ENCODE results near the gene ITGB5.

Gene ITGB5

DNA sequence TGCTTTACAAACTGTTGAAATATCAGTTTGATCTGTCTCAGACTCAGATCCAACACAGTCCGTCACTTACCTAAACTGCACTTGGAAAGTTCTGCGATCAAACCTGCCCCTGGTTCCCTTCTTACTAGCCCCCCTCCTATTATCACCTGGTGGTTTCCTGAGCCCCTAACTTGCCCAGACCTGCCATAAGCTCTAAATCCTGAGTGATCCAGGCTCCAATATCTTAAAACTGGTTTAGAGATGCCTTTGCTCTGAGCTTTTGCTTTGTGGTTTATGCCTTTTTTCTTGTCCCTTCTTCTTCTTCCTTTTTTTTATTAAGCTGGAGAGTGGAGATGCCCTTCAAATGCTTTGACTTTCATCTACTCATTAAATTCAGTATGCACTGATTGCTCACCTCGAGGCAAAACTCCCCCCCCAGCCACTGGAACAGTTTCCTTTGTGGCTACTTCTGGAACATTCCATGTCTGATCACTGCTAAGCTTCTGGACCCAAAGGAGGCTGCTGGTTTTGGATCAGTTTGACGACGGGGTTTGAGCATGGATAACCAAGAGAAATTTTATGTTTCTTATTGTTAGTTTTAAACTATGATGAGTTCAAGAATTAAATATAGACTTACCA is 3.5 kb upstream of the ITGB5 start:
- no peak for DNase-seq

DNA sequence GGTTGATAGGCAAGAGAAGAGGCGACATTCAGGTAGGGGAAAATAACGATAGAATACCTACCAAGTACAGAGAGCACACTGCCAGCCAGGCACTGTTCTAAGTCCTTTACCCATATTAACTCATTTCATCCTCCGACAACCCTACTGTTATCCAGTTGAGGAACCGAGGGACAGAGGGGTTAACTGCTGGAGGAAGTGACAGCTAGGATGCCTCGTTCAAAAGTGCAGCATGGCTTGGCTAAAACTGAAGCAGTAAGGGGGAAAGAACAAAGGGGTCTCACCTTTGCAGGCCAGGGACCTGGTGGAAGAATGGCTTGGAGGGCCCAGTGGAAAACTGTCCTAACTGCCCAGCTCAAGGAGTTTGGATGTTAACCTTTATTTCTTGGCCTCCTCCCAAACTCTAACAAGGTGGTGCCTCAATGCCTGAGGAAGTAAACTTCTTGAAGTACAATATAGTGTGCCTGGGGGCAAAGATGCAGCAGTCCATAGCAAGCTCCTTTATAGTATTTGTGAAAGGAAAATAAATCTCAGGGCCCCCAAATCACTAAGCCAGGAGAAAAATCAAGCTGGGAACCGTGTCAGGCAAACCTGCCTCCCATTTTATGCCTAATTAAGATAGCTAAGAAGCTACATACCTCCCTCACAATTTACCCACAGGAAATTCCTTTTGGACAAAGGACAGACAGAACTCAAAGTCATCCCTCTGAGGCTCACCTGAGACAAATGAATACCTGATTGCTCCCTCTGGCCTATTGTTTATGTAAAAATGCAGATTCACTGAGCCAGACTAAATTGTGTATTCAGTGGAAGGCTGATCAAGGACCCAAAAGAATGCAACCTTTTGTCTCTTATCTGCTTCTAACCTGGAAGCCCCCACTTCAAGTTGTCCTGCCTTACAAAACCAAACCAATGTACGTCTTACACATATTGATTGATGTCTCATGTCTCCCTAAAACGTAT is 1.6 kb upstream of the ITGB5 start:
- DNase-seq = no peak

DNA sequence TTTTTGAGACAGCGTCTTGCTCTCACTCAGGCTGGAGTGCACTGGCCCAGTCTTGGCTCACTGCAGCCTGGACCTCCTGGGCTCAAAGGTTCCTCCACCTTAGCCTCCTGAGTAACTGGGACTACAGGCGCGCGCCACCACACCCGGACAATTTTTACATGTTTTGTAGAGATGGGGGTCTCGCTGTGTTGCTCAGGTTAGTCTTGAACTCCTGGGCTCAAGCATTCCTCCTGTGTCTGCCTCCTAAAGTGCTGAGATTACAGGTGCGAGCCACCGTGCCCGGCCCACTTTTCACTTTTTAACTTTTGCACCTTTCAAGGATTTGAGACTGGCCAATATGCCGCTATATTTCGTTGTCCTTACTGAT is 750 bp upstream of the ITGB5 start:
- no peak for DNase-seq

DNA sequence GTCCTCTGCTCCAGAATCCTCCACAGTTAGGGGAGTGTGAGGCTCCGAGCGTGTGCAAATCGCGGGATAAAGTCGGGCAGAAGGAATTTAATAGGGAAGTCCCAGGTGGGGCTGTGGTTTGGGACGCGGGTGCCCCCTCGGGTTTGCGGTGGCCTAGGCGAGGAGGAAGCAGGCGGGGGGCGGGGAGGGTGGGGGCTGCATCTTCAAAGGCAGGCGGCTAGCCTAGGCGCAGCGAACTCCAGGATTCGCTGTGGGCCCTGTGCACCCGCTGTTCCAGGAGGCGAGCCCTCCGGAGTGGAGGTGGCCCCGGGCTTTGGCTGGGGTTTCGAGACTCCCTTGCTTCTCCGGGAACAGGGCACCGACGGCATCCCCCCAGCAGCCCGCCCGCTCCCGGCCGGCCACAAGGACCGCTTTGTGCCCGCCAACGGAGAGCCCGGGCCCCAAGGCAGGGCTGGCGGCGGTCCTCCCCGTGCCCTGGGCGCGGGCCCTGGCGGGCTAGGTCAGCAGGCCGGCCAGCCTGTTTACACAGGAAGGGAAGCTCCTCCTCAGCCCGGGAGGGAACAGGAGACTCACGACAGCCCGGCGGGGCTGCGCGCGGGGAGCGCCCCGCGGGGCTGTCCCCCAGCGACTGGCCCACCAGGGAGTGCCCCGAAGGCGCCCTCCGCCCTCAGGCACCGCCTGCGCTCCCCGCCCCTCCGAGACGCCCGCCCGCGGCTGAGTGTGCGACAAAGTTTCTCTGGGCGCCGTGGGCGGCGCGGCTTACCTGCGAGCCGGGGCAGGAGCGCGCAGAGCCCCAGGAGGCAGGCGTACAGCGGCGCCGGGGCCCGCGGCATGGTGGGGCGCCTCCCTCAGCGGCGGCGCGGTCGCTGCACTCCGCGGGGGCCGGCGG is 753 bp downstream of the ITGB5 start:
- peak; percentile 37 for DNase-seq

DNA sequence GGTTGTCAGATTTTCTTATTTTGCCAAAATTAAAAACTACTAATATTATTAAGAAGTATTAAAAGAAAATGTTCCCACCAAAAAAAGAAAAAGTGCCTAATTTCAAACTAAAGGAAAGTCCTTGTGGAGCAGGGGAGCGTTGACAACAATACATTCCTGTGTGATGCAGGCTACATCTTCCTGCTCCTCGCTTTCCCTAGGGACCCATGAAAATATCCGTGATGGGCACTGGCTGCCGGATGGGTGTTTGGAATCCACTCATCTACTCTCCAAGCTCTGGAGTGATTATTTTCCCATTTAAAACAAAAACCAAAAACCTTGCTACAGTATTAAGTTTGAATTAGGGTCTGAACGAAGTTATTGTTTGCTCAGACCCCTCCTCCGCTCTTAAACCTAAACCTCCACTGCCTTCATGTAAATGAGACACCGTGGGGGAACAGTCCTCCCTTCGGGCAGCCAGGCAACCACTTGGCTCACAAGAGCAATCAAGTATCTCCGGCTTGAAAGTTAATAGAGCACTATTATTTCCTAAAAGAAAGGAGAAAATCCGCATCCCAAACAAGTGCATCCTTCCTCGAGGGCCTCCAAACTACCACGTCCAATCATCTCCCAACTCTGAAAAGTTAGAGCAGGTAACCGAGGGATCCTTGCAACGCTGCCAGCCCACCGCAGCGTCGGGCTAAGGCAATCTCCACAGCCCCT is 1.5 kb downstream of the ITGB5 start:
- no peak for DNase-seq

DNA sequence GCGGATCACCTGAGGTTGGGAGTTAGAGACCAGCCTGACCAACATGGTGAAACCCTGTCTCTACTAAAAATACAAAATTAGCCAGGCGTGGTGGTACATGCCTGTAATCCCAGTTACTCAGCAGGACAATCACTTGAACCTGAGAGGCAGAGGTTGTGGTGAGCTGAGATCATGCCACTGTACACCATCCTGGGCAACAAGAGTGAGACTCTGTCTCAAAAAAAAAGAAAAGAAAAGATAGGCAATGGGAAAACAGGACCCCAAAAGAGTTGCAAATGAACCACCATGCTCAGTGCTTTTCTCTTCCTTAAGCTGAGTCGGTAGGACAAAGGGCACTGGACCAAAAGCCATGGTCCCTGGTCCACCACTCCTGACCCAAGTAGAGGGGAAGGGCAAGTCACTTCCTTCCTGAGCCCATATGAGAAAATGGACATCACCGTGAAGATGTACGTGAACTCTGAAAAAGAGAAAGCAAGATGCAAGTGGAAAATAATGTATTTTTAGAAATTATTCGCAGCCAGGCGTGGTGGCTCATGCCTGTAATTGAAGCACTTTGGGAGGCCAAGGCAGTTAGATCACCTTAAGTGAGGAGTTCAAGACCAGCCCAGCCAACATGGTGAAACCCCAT is 2.6 kb downstream of the ITGB5 start:
- no peak for DNase-seq

DNA sequence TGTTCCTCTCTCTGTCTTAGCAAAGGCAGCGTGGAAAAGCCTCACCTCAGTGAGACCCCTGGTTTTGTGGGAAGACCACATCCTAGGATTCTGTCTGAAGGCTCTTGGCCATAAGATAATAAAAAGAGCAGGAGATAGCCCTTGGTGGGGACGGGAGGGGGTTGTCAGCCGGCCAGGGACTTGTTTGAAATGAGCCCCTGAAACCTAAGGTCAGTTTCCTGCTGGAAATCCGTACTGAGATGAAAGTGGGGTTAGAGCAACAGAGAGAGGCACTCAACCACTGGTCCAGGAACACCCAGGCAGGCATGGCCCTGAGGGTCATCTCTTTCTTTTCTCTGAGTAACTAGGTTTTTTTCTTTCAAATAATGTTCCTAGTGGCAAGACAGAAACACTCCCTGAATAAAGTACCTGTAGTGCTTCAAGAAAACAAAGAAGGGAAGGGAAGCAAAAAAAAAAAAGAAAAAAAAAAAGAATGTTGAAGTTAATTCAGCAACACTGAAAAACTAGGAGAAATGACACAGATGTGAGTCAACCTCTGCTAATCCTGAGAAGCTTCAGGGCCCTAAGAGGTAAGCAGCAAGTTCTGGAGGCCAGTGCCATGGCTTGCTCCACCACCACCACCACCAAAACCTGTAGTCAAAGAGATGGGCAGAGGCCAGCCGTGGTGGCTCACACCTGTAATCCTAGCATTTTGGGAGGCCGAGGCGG is 3.2 kb downstream of the ITGB5 start:
- DNase-seq = no peak

DNA sequence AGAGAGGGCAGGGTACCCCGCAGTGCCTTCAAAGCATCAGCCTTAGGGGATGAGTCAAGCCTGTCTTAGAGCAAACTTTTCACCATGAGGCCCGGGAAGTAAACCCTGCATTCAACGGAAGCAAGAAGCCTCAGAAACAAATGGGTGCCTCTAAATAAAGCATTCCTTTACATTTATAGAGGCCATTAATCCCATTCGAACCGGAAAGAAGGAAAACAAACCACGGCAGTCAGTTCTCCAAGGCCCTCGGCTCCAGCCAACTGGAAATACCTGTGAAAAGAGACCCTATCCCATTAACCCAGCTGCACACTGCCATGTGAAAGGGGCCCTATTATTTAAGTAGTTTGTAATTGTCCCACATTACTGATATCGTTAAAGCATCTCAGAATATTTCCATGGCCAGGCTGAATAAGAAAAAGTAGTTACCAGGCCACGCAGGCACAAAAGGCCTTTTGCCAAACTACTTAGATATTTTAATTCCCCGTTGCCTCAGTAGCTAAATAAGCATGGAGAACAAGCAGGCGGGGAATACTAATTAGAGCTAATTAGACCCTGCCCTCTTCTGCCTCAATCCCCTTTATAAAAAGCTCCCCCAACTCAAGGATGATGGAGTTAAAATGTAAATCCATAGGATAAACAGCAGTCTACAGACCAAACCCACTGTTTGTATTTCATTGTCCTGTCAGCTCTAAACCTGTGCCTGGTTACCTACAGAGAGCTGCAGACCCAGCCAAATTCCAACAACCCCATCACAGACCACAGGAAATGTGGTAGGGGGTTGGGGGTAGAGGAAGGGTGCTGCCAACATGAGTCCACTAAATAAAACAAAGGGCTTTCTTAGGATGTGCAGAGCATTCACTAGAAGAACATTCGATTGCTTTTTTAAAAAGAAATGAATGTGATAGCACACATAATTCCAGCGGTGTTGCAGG is 4.1 kb downstream of the ITGB5 start:
- DNase-seq = no peak

DNA sequence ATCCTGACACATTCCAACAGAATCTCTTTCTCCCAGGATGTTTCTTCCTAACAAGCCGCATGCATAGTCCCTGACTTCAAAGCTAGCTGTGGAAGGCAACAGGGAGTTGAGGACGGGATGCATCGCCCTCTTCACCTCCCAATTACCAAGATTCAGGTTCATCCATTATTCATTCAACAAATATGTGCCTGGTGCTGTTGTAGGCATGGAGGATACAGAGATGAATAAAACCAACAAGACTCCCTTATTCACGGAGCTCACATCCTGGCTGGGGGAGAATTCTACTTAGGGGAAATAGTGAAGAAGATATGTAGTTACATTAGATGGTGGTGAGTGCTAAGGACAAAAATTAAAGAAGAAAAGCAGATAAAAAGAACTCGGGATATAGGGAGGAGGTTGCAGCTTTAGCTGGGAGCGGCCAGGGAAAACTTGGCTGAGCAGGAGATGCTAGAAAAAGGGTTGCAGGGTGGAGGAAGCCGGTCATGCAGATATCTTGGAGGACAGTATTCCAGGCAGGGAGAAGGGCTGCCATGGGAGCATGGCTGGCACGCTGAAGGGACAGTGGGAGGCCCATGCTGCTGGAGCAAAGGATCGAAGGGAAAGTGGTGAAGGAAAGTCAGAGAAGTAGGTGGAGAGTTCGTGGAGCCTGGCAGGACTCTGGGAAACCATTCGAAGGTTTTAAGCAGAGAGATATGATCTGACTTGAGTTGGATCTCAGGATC is 5.0 kb downstream of the ITGB5 start:
- no peak for DNase-seq

DNA sequence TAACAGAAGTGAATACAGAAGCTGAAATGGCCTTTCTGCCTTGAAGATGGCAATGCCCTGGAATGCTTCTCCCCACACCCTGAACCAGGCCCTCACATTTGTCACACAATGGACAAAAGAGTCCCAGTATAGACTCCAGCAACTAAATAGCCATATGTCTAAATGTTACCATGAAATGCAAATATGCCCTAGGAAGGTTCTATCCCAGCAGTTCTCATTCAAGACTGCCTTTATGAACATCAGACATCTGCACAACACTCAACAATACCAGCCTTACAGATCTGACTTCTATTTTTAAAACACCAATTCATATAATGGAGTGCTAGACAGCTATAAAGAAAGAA is 7.9 kb downstream of the ITGB5 start:
- DNase-seq = no peak

DNA sequence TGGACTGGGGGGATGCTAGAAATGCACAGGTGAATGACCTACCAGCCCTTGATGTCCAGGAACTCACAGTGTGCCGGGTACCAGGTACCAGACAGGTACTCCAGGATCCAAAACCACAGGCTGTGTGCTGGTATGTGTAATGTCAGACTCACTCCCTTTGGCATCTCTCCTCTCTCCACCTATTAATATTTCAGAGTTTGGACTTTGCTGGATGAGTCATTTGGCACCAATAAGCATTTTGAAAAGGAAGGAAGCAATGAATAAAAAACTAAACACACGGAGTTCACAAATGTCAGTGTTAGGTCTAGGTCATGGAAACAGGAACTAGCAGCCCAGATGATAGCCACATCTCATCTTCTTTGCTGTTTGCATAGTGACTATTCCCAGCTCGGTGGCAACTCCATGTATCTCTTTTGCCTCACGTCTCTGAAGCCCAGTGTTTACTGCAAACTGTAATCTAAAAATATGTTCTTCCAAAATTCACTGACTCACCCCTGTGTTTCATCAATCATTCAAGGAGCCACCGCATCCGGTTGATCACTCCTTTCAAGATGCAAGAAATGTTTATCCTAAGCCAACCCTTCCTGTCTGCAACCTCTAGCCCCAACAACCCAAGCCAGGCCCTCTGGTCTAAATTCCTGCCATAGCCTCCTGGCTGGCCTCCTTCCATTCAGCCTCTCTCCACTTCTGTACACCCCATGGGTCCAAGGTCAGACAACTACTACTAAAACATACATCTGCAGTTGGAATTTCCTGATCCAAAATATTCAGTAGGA is 8.4 kb downstream of the ITGB5 start:
- no peak for DNase-seq

DNA sequence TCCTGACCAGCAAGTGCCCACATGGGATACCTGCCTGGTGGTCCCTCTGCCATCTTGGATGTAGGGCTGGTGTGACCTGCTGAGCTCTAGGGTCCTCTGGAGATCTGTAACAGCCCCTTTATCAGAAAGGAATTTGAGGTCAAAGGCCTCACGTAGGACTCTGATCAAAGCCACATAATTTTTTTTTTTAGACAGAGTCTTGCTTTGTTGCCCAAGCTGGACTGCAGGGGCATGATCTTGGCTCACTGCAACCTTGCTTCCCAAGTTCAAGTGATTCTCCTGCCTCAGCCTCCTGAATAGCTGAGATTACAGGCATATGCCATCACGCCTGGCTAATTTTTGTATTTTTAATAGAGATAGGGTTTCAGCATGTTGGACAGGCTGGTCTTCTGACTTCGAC is 9.5 kb downstream of the ITGB5 start:
- DNase-seq = no peak

DNA sequence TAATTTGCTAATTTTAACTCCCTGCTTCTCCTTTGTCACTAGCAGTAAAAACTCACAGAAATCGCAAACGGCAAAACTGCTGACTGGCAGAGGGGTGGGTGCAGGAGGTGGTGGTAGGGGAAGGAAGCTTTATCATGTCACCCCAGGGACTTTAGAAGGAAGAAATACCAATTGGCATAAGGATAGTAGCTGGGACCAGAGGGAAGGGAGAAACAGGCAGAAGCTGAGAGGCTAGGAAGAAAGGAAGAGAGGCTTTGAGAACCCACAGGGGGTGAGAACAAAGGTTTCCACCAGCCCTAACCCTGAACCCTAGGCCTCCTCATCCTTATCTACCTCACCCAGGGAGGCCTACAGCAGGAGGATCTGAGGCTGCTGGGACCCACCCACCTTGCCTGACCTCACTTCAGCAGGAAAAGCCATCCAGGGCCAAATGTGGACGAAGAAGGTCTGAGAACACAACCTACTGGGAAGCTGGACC is 10.7 kb downstream of the ITGB5 start:
- no peak for DNase-seq

DNA sequence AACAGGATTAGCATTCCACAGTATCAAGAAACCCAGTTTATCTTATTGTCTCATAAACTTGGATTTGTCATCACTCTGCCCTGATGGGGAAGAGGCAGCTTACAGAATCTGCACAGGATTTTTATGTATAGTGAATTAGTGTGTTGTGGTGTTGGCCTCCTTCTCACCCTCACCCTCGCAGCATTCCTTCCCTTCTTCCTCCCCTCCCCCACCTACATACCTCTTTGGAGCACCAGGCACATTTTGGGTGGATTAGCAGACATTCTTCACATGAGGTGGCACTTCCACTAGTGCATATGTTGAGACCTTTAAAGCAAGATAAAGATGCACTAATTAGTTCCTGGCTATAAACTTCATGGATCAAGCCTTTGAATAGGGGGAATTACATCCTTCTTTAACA is 13.9 kb downstream of the ITGB5 start:
- DNase-seq = no peak

DNA sequence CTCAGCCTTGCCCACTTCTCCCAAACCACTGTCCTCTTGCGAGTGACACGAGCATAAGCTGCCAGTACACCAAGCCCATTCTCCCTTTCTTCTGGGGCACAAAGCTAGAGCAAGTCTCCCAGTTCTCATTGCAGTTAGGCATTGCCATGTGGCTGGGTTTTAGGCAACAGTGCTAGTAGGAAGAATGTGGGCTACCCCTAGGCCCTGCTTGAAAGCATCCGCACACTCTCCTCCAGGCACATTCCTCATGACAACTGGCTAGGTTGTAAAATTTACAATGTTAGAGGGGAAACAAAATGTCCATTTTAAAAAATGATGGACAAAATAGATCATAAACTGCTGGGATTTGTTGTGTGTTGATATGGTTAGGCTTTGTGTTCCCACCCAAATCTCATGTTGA is 19.7 kb downstream of the ITGB5 start:
- no peak for DNase-seq

DNA sequence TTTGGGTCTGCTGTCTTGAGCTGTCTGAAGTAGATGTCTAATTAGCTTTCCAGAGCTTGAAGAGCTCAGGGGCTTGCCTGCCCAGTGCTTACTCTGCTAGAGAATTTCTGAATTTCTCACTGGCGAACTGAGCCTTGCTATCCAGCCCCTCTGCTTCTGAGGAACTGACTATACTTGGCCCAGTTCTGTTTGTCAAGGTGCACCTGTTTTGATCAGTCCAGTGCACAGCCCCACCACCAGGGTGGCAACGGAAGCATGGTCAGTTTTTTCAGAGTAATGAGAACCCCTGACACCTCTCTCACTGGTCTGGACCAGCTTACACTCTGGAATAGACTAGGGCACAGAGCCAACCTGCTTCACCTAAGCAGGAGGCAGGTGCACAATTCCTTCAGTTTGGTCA is 25.2 kb downstream of the ITGB5 start:
- no peak for DNase-seq

DNA sequence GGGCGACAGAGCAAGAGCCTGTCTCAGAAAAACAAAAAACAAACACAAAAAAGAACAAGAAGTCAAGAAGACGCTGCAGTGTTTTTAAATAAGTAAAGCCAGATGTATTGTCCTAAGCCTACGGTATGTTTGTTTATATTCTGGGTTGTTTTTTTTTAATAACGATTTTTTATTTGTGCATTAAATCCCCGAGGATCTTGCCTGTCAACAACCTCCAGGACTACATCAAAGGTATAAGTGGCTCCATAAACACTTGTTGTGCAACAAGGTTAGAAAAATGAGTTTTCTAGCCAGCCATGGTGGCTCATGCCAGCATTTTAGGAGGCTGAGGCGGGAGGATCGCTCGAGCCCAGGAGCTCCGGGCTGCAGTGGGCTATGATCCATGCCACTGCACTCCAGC is 26.1 kb downstream of the ITGB5 start:
- DNase-seq = no peak

DNA sequence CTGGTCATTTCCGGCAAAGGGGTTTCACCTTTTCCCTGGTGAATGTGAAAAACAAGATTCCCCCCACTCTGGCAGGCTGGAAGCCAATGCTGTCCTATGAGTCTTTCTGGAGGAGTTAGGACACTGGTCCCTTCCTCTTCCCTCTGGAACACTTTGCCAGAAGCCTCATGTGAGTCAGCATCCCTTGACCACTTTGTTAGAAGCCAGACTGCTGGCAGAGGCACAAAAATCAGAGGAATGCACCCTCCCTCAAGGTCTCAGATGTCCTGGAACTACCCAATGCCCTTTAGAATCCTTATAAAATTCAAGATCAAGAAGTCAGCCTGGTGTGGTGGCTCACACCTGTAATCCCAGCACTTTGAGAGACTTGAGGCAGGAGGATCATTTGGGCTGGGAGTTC is 26.6 kb downstream of the ITGB5 start:
- no peak for DNase-seq

DNA sequence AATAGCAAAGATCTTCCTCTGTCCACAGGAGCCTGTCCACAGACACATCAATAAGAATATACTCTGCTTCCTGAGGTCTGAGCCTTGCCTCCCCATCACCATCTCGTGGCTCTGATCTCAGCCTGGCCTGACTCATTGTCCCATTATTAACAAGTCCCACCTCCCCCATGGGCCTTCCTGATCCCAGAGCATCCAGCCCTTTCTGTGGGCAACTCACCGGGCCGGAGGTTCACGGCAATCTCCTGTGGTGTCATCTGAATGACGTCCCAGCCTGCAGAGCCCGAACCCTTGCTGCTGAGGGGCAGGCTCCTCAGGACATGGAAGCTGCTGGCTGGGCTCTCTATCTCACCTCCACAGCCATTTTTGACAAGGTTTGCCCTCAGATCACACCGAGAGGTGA is 28.1 kb downstream of the ITGB5 start:
- DNase-seq = no peak

Data from NCI-H510A treated with DMSO at 0.1 percent for 48 hours (cell line).